Naive thymus-derived CD8-positive, alpha-beta T cell (primary cell): Measurements from ENCODE around the gene CDH18. TPM values are rescaled to one million over a fixed set of nuclear protein-coding genes. Genes with fewer than 3 reads are reported as not detected.
"Not testable (repeated sequence)": the region's sequence is repeated elsewhere in the genome, so short reads cannot be mapped to it uniquely, and the experiment has no call there.

Source experiments
- ATAC-seq, 2 donors: fragments of 150-1000 bp; cut with Tn5 transposase in 1 of 2; sonication (Bioruptor Pico), chemical (Tn5 transposase) in 1 of 2; 1 replicate in 1 of 2; 2 replicates in 1 of 2; pipeline ENCODE4 v1.10.0; 2021; ENCODE audit warnings: mild to moderate bottlenecking in 2 of 2, moderate library complexity in 2 of 2
- POLR2A ChIA-PET: fragments of 350-600 bp; sonication (Branson Sonifier 250); formaldehyde crosslinking; loops from one replicate; lab custom pipeline; 2021; ENCODE audit warnings: antibody characterized with exemption; lab: Charles Lee
- DNase-seq, 10 donors: peaks; one replicate each; pipeline versions ENCODE4 v3.0.0 to v3.0.0-alpha.2; 2020 to 2022
- H3K27ac Mint-ChIP-seq, 10 donors: one replicate each; pipeline ENCODE4 v1.8.0; 2020 to 2022; ENCODE audit warnings: mild to moderate bottlenecking in 10 of 10, mixed read lengths in 10 of 10, moderate library complexity in 4 of 10, inconsistent platforms in 1 of 10
- H3K27me3 Mint-ChIP-seq, 5 donors: one replicate each; pipeline ENCODE4 v1.8.0; 2021 to 2022; ENCODE audit warnings: mixed read lengths in 5 of 5
- H3K36me3 Mint-ChIP-seq, 3 donors: one replicate each; pipeline ENCODE4 v1.8.0; 2020 to 2022; ENCODE audit warnings: mixed read lengths in 3 of 3, mild to moderate bottlenecking in 2 of 3, inconsistent platforms in 1 of 3
- H3K4me1 Mint-ChIP-seq, 4 donors: one replicate each; pipeline ENCODE4 v1.8.0; 2021 to 2022; ENCODE audit warnings: mixed read lengths in 4 of 4
- H3K4me3 Mint-ChIP-seq, 10 donors: one replicate each; pipeline ENCODE4 v1.8.0; 2020 to 2022; ENCODE audit warnings: mild to moderate bottlenecking in 10 of 10, mixed read lengths in 10 of 10, moderate library complexity in 6 of 10, inconsistent platforms in 1 of 10
- H3K9me3 Mint-ChIP-seq, 9 donors: one replicate each; pipeline ENCODE4 v1.8.0; 2020 to 2022; ENCODE audit warnings: mixed read lengths in 9 of 9, mild to moderate bottlenecking in 3 of 9, inconsistent platforms in 1 of 9, moderate library complexity in 1 of 9
- polyA plus RNA-seq, 3 donors: library from polyadenylated mRNA; unstranded; fragments of 300-500 nt; fragmentation: Illumina TruSeq; gene quantifications; one replicate each; pipeline ENCODE4 v1.2.3, GENCODE V29; 2021
- total RNA-seq, 8 experiments: library from RNA in 2 of 8; stranded (reverse) in 2 of 8; gene quantifications; one replicate each; pipeline ENCODE4 v1.2.3 and lab custom pipeline; 2021 to 2026

Gene CDH18
- total and polyA plus RNA-seq, 5 experiments from 2014 or later = not detected

DNA sequence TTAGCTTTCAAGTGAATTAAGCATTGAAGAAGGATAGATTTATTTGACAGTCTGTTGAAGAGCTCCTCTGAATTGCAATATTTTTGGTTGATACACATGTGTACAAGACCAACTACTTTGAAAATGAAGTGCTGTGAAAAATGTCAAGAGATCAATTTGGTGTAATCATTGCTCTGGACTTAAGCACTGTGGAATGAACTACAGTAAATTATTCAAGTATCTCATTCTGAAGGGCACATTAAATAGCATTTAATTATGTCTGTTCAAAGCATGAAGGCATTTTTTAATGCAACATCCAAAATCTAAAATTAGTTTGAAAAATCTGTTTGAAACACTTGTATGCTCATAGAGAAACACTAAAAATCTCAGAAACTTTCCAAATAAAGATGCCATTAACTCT is 107.5 kb downstream of the CDH18 start:
- Mint-ChIP-seq H3K27me3 (no peaks in the 10 kb centered on the region), H3K4me1 (no peaks in the 10 kb centered on the region), H3K4me3 (no peak overlapping the region), H3K36me3 (no peaks in the 10 kb centered on the region), H3K9me3 (peaks cover 0 to 5% (median 2%) of the 10 kb centered on the region in 9 donors), H3K27ac (no peak overlapping the region)
- POLR2A ChIA-PET = no interaction called here
- ATAC-seq = no peak
- DNase-seq = no peak

DNA sequence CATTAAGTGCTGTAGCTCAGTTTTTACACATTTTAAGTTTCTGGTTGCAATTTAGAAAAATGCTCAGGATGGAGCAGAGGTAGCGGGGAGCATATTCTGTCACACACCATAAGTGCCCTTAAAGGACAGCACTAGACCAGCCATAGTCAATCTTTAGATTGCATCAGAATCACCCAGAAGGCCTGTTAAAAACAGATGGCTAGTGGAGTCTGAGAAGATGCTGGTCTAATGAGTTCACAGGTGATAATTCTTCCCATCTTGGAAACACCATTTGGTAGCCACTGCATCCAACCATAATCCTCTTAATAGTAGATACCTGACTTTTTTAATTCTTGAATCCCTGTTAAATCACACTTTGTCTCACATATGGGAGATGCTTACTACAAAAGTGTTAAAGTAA is 113.2 kb downstream of the CDH18 start:
- Mint-ChIP-seq H3K4me1 (no peaks in the 10 kb centered on the region), H3K27me3 (no peaks in the 10 kb centered on the region), H3K9me3 (peaks cover 0 to 25% (median 7%) of the 10 kb centered on the region in 9 donors)

DNA sequence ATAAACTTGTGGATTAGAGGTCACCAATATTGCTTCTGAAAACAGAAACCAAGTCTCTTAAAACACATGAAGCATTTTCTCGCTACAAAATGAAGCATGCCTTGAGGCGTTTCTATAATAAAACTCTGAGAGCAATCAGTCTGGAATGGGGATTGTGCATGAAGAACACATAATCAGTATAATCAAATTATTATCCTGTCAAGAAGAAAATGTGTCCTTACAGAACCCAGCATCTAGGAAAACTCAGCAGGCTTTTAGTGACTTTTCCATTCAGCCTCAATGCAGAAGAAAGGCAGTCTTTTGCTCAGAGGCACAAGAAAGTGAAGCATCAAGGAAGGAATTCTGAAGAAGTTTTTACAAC is 121.9 kb downstream of the CDH18 start:
- H3K36me3 Mint-ChIP-seq = peaks cover 0 to 6% (median 0%) of the 10 kb centered on the region in 3 donors
- ATAC-seq = no peak
- no peak overlapping the region for H3K4me3 Mint-ChIP-seq
- no peak overlapping the region for H3K27ac Mint-ChIP-seq
- no peak for DNase-seq
- H3K9me3 Mint-ChIP-seq = peaks cover 0 to 45% (median 15%) of the 10 kb centered on the region in 9 donors
- no peaks in the 10 kb centered on the region for H3K27me3 Mint-ChIP-seq
- POLR2A ChIA-PET = no interaction called here
- H3K4me1 Mint-ChIP-seq = no peaks in the 10 kb centered on the region

More for the DNA sequence above, 113.2 kb downstream of the CDH18 start:
- POLR2A ChIA-PET = no interaction called here
- no peaks in the 10 kb centered on the region for H3K36me3 Mint-ChIP-seq
- H3K4me3 Mint-ChIP-seq = no peak overlapping the region
- ATAC-seq = no peak
- H3K27ac Mint-ChIP-seq = no peak overlapping the region
- no peak for DNase-seq

DNA sequence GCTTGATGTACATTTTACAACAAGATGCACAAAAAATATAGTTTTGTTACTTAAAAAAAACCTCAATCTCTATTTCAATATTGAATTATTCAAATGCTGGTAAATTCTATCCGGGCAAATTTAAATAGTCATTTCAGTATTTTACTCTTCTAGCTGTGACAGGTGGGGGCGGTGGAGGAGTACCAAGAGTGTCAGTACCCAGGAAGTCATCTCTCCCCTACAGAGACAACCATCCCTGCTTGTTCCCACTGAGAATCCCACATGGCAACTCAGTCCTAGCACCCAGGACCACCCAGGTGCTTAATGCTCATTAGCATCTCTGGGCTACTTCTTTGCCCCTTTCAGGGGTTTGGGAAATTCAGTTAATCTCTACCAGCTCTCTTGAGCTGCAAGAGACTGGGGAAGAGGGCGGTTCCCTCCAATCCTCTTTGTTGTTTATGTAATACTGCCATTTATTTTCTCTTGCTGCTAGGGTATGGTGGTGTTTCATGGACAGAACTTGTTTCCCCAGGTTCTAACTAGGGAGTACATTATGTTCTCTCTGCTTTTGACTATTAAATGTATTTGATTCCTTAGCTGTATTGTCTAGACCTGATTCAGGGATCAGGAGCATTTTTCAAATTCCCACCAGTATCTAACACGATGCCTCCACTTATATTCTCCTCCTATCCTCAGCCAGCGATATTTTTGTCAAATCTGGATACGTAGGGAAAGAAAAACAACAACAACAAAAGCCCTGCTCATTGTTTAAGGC is 122.5 kb downstream of the CDH18 start:
- Mint-ChIP-seq H3K27ac (no peak overlapping the region), H3K27me3 (no peaks in the 10 kb centered on the region), H3K9me3 (peaks cover 0 to 45% (median 15%) of the 10 kb centered on the region in 9 donors), H3K4me3 (no peak overlapping the region), H3K36me3 (peaks cover 0 to 6% (median 0%) of the 10 kb centered on the region in 3 donors), H3K4me1 (no peaks in the 10 kb centered on the region)
- DNase-seq = no peak
- POLR2A ChIA-PET = no interaction called here
- ATAC-seq = no peak

DNA sequence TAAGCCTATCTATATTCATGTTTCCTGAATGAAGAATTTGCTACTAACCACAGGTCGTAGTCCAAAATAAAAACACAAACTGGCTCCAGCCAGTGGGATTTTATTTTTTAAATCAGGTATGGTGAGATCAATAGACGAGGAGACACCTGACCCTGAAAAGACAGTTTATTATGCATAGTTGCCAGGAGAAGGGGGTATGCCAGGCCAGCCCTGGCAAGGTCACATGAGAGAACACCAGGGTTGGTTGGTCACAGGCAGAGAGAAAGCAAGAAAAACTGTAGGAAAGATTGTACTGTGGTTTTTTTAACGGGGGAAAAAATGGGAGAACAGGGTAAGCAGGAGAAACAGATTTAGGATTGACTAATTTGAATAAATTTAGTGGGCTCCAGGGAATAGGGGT is 125.3 kb downstream of the CDH18 start:
- POLR2A ChIA-PET = no interaction called here
- Mint-ChIP-seq H3K9me3 (peaks cover 0 to 50% (median 17%) of the 10 kb centered on the region in 9 donors), H3K4me3 (no peak overlapping the region), H3K36me3 (peaks cover 0 to 6% (median 0%) of the 10 kb centered on the region in 3 donors), H3K4me1 (no peaks in the 10 kb centered on the region), H3K27me3 (no peaks in the 10 kb centered on the region), H3K27ac (no peak overlapping the region)
- ATAC-seq (no peak), DNase-seq (no peak)

DNA sequence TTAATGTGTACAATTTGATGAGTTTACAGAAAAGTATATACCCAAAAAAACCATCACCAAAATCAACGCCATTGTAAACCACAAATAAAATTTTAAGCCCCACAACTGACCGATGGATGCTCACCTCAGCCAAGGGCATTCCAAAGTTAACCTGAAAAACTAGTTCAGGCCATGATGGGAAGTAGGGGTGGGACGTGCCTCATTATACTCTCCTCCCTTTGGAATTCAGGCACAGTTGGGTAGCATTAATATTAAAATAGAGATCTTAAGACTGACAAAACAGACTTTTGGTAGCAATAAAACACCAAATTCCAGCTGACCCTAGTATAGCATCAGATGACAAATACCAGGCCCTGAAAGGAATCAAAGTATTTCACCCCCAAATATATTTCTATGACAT is 129.0 kb downstream of the CDH18 start:
- Mint-ChIP-seq H3K27me3 (no peaks in the 10 kb centered on the region), H3K27ac (no peak overlapping the region), H3K4me1 (no peaks in the 10 kb centered on the region), H3K9me3 (peaks cover 0 to 28% (median 11%) of the 10 kb centered on the region in 9 donors), H3K4me3 (no peak overlapping the region), H3K36me3 (peaks cover 0 to 6% (median 0%) of the 10 kb centered on the region in 3 donors)
- POLR2A ChIA-PET = no interaction called here
- ATAC-seq (no peak), DNase-seq (no peak)

DNA sequence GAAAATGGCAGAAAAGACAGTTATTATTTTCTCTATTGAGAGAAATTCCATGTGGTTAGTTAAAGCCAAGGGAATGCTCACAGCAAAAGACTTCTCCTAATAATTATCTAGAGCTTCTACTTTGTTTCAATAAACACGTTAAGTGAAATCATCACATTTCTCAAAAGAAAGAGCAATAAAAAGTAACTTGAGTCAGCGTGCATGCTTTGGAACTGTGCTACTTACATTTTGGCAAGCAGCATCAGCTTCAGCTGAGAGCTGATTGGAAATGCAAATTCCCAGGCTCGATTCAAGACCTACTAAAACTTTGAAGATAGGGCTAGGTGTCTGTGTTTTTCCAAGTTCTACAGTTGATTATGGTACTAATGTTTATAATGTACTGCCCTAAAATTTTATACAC is 132.1 kb downstream of the CDH18 start:
- H3K27me3 Mint-ChIP-seq = no peaks in the 10 kb centered on the region
- no peak overlapping the region for H3K4me3 Mint-ChIP-seq
- no peaks in the 10 kb centered on the region for H3K36me3 Mint-ChIP-seq
- no peaks in the 10 kb centered on the region for H3K4me1 Mint-ChIP-seq
- H3K27ac Mint-ChIP-seq = no peak overlapping the region
- POLR2A ChIA-PET = no interaction called here
- ATAC-seq = no peak
- H3K9me3 Mint-ChIP-seq = peaks cover 0 to 11% (median 4%) of the 10 kb centered on the region in 9 donors
- no peak for DNase-seq

DNA sequence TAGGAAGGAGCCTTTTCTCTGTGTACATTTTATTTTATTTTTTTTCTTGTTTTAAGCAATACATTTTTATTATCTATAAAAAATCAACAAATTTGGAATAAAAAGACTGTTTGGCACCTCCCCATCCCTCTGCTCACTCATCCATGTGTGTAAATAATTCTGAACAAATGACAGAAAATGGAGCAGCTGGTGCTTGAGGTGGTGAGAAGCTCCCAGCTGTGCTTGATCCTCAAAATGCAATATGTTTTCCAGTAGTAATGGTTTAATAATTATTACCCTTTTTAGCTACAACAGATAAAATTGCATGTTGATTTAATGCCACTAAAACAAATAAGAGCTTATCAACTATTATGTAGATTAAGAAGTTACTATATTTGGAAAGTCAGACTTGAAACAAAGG is 132.5 kb downstream of the CDH18 start:
- POLR2A ChIA-PET = no interaction called here
- no peaks in the 10 kb centered on the region for H3K36me3 Mint-ChIP-seq

DNA sequence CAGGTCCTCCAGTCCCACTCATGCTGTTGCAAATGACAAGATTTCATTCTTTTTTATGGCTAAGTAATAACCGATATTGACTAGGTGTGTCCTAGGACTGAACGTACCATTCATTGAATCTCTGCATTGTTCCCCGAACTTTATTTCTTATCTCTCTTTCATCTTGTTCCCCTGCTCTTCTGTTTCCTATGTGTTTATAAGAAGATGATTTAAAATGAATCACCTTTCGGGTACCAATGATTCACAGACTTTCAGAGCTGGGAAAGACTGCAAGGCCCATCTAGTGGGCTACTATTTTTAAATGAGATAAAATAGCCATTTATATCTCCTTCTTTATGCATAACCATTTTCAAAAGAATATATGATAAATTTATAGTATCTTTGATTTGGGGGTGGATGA is 133.0 kb downstream of the CDH18 start:
- H3K27me3 Mint-ChIP-seq = no peaks in the 10 kb centered on the region
- no peak for ATAC-seq
- H3K36me3 Mint-ChIP-seq = no peaks in the 10 kb centered on the region
- H3K9me3 Mint-ChIP-seq = peaks cover 0 to 11% (median 3%) of the 10 kb centered on the region in 9 donors
- no peaks in the 10 kb centered on the region for H3K4me1 Mint-ChIP-seq
- DNase-seq = no peak
- no peak overlapping the region for H3K27ac Mint-ChIP-seq
- H3K4me3 Mint-ChIP-seq = no peak overlapping the region
- POLR2A ChIA-PET = no interaction called here

More for the DNA sequence above, 132.5 kb downstream of the CDH18 start:
- no peak overlapping the region for H3K27ac Mint-ChIP-seq
- peaks cover 0 to 11% (median 4%) of the 10 kb centered on the region in 9 donors for H3K9me3 Mint-ChIP-seq
- ATAC-seq (no peak), DNase-seq (no peak)
- H3K27me3 Mint-ChIP-seq = no peaks in the 10 kb centered on the region
- no peak overlapping the region for H3K4me3 Mint-ChIP-seq
- no peaks in the 10 kb centered on the region for H3K4me1 Mint-ChIP-seq

DNA sequence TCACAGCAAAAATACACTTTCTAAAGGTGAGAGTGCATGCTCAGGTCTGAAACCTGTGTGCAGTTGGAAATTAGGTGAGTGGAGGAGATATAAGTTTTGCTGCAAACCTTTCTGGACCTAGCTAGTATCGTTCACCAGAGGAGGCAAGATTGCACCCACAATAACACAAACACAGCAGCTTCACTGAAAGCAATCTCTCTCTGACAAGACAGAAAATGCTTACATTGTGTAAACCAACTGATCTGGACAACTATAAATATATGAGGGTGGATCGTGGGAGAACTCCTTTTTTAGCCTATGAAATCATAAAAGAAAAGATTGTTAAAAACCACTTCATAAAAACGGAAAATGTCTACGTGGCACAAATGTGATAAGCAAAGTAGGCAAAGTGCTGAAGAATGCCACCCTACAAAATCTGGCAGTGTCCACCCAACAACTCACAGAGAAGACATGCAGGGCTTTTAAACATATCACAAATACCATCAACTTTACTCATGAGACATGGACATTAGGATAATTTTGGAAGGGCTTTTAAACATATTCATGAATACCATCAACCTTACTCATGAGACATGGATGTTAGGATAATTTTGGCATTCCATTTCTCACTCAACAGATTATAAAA is 134.3 kb downstream of the CDH18 start:
- DNase-seq (no peak), ATAC-seq (no peak)
- Mint-ChIP-seq H3K27me3 (no peaks in the 10 kb centered on the region), H3K9me3 (peaks cover 0 to 19% (median 6%) of the 10 kb centered on the region in 9 donors), H3K27ac (no peak overlapping the region), H3K4me1 (no peaks in the 10 kb centered on the region), H3K36me3 (no peaks in the 10 kb centered on the region), H3K4me3 (no peak overlapping the region)
- POLR2A ChIA-PET = no interaction called here

DNA sequence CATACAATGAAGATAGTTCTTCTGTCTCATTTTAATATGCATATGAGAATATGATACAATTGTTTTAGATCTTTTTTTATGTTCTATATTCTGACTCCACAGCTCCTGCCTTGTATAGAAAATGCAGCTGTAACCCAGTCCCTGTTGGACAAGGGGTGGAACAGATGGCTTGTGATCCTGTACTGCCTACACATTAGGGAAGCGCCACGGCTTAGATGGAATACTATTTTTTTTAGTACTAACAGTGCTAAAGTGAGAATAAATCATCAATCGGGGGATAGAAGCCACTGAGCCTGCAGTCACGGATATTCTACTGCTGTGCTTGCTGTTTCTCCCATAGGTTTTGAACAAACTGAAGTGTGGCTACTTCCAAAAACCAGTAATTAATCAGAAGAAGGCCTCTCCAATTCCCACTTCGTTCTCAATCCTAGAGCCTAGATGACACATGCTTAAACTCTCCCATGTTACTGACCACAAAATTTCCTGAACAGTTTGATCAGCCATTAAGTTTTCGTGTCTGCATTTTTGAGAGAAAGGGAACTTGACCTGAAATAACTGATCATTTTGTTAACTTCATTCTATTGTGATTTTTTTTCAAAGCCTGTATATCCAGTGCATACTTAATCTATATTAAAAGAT is 150.3 kb downstream of the CDH18 start:
- no peak overlapping the region for H3K4me3 Mint-ChIP-seq
- no peak for ATAC-seq

DNA sequence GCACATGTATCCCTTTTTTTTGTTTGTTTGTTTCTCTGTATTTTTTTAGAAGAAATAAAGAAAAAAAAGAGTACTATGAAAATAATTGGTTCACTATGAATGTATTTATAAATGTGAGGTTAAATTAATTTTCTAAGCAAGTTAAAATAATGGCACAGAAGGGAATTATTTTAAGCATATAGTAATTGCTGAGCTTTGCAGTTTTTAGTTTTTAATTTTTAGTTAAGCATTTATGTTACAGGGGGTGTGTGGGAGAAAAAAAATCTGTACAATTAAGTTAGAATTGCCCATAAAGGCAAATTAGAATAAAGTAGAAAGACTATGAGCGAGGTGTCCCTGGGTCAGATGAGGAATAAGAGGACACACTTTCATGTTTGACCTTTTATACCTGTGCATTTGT is 152.6 kb downstream of the CDH18 start:
- no peak for DNase-seq
- Mint-ChIP-seq H3K4me1 (no peaks in the 10 kb centered on the region), H3K27ac (no peak overlapping the region), H3K9me3 (peaks cover 10 to 55% (median 22%) of the 10 kb centered on the region in 9 donors), H3K36me3 (peaks cover 0 to 5% (median 0%) of the 10 kb centered on the region in 3 donors), H3K27me3 (no peaks in the 10 kb centered on the region), H3K4me3 (no peak overlapping the region)
- no peak for ATAC-seq
- POLR2A ChIA-PET = no interaction called here

More for the DNA sequence above, 150.3 kb downstream of the CDH18 start:
- H3K9me3 Mint-ChIP-seq = peaks cover 10 to 48% (median 21%) of the 10 kb centered on the region in 9 donors
- POLR2A ChIA-PET = no interaction called here
- no peak overlapping the region for H3K27ac Mint-ChIP-seq
- no peaks in the 10 kb centered on the region for H3K4me1 Mint-ChIP-seq
- peaks cover 0 to 5% (median 0%) of the 10 kb centered on the region in 3 donors for H3K36me3 Mint-ChIP-seq
- no peak for DNase-seq
- H3K27me3 Mint-ChIP-seq = no peaks in the 10 kb centered on the region

DNA sequence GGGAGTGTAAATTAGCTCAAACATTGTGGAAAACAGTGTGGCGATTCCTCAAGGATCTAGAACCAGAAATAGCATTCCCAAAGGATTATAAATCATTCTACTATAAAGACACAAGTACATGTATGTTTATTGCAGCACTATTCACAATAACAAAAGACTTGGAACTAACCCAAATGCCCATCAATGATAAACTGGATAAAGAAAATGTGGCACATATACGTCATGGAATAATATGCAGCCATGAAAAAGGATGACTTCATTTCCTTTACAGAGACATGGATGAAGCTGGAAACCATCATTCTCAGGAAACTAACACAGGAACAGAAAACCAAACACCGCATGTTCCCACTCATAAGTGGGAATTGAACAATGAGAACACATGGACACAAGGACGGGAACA is 175.3 kb downstream of the CDH18 start:
- H3K36me3 Mint-ChIP-seq, H3K4me1 Mint-ChIP-seq, H3K4me3 Mint-ChIP-seq, ATAC-seq, DNase-seq, POLR2A ChIA-PET, H3K27me3 Mint-ChIP-seq: not testable (repeated sequence)
- Mint-ChIP-seq H3K9me3 (peaks cover 1 to 28% (median 11%) of the 10 kb centered on the region in 9 donors), H3K27ac (peak overlapping the region in 1 of 10 donors; percentile 11)
